ENCODE results near the gene RARB. TPM values are rescaled to one million over a fixed set of nuclear protein-coding genes. Genes with fewer than 3 reads are reported as not detected.
A peak's percentile ranks its signal among the peaks of the same experiment; 100 is the strongest.

The RARB gene
- polyA plus RNA-seq, 1 donor (not counting 4 experiments of a cell fraction or from before 2014, with no cell fraction given) = 0.03 TPM

DNA sequence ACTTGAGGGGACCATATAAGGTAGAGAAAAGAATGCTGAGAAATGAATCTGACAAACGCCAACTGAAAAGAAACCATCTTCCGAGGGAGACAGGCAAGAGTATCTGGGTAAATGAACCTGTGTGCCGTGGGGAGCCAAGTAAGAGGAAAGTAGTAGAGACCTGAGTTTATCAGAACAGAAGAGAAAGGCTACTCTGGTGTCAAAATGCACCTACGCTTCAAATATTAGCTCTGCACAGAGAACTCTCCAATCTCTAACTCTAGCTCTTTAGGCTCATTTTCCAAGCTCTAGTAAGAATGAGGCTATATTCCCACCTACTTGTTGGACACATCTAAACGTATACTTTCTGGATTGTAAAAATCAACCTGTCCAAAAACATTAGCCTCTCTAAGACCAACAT lies 183.1 kb downstream of the RARB start:
- Histone ChIP-seq H3K4me2 (ENCODE audit: control insufficient read depth, extremely low read depth, insufficient read depth, low read depth, low read length) (no peak overlapping the region), H3K9me3 (ENCODE audit: control insufficient read depth, low read depth, low read length) (no peaks in the 10 kb centered on the region), H3K9ac (ENCODE audit: control insufficient read depth, extremely low read depth, insufficient read depth, low read length) (no peak overlapping the region), H3K9me1 (ENCODE audit: control insufficient read depth, extremely low read depth, insufficient read depth, low read length) (no peaks in the 10 kb centered on the region), H3K4me1 (ENCODE audit: control insufficient read depth, extremely low read depth, insufficient read depth, low read length) (no peaks in the 10 kb centered on the region), H3K4me3 (ENCODE audit: control insufficient read depth in 2 of 3, extremely low read depth in 1 of 3, insufficient read depth in 2 of 3, low read depth in 1 of 3, low read length in 3 of 3) (no peak overlapping the region), H4K20me1 (ENCODE audit: control insufficient read depth, extremely low read depth, insufficient read depth, low read length) (no peaks in the 10 kb centered on the region), H3K79me2 (ENCODE audit: control insufficient read depth, insufficient read depth, low read length) (no peaks in the 10 kb centered on the region), H3K27ac (ENCODE audit: control insufficient read depth, insufficient read depth, low read length) (no peak overlapping the region), H2AFZ (ENCODE audit: control insufficient read depth, low read length) (no peak overlapping the region), H3K27me3 (ENCODE audit: control insufficient read depth, extremely low read depth, insufficient read depth, low read length) (no peaks in the 10 kb centered on the region), H3K36me3 (ENCODE audit: control insufficient read depth in 2 of 2, extremely low read depth in 1 of 2, insufficient read depth in 2 of 2, low read length in 2 of 2) (peaks cover 4 to 6% of the 10 kb centered on the region in 2 experiments)
- dilution Hi-C loops (cut with MboI; ENCODE audit: extremely low pct_ligation_motif_present, low sequenced_read_pairs) = no loop called here
- DNase-seq (ENCODE audit: low read depth, low spot score) (no peak), FAIRE-seq (no peak)
- TF ChIP-seq, protein P1, sequence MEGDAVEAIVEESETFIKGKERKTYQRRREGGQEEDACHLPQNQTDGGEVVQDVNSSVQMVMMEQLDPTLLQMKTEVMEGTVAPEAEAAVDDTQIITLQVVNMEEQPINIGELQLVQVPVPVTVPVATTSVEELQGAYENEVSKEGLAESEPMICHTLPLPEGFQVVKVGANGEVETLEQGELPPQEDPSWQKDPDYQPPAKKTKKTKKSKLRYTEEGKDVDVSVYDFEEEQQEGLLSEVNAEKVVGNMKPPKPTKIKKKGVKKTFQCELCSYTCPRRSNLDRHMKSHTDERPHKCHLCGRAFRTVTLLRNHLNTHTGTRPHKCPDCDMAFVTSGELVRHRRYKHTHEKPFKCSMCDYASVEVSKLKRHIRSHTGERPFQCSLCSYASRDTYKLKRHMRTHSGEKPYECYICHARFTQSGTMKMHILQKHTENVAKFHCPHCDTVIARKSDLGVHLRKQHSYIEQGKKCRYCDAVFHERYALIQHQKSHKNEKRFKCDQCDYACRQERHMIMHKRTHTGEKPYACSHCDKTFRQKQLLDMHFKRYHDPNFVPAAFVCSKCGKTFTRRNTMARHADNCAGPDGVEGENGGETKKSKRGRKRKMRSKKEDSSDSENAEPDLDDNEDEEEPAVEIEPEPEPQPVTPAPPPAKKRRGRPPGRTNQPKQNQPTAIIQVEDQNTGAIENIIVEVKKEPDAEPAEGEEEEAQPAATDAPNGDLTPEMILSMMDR (optimal IDR thresholded peaks at IDR 0.05 in 1 of 3, IDR thresholded peaks at IDR 0.05 in 1 of 3, conservative IDR thresholded peaks at IDR 0.05 in 1 of 3; ENCODE audit: extremely low read depth in 1 of 3, insufficient read depth in 2 of 3, low read length in 3 of 3) = no peak
- TF ChIP-seq EZH2 (IDR thresholded peaks at IDR 0.05; ENCODE audit: low read length) = no peak

DNA sequence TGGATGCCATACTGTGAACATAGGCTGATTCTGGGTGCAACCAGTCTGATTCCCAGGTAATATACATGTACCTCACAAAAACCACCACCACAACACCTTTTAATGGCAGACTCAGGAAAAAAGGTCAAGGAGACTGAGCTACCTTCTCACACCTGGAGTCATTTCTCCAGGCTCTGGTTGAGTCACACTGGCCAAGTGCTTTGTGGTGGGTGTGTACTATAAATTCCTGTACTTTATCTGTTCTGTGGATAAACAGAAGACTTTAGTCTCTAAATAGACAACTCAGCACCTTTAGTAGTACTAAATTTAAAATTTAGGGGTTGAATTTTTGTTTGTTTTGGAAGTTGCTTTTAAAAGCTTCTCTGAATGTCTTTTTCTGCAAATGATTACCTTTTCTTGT lies 190.0 kb downstream of the RARB start:
- peaks cover 5% of the 10 kb centered on the region for H3K4me1 ChIP-seq (ENCODE audit: control insufficient read depth, extremely low read depth, insufficient read depth, low read length)

More for the DNA sequence above, 190.0 kb downstream of the RARB start:
- TF ChIP-seq EZH2 (IDR thresholded peaks at IDR 0.05; ENCODE audit: low read length) = no peak
- TF ChIP-seq, protein P1 (optimal IDR thresholded peaks at IDR 0.05 in 1 of 3, IDR thresholded peaks at IDR 0.05 in 1 of 3, conservative IDR thresholded peaks at IDR 0.05 in 1 of 3; ENCODE audit: extremely low read depth in 1 of 3, insufficient read depth in 2 of 3, low read length in 3 of 3) = no peak
- Histone ChIP-seq H3K79me2 (ENCODE audit: control insufficient read depth, insufficient read depth, low read length) (no peaks in the 10 kb centered on the region), H4K20me1 (ENCODE audit: control insufficient read depth, extremely low read depth, insufficient read depth, low read length) (no peaks in the 10 kb centered on the region), H3K9me3 (ENCODE audit: control insufficient read depth, low read depth, low read length) (no peaks in the 10 kb centered on the region), H3K27me3 (ENCODE audit: control insufficient read depth, extremely low read depth, insufficient read depth, low read length) (no peaks in the 10 kb centered on the region), H3K4me2 (ENCODE audit: control insufficient read depth, extremely low read depth, insufficient read depth, low read depth, low read length) (no peak overlapping the region), H3K27ac (ENCODE audit: control insufficient read depth, insufficient read depth, low read length) (no peak overlapping the region), H3K9ac (ENCODE audit: control insufficient read depth, extremely low read depth, insufficient read depth, low read length) (no peak overlapping the region), H2AFZ (ENCODE audit: control insufficient read depth, low read length) (no peak overlapping the region), H3K9me1 (ENCODE audit: control insufficient read depth, extremely low read depth, insufficient read depth, low read length) (no peaks in the 10 kb centered on the region), H3K4me3 (ENCODE audit: control insufficient read depth in 2 of 3, extremely low read depth in 1 of 3, insufficient read depth in 2 of 3, low read depth in 1 of 3, low read length in 3 of 3) (no peak overlapping the region), H3K36me3 (ENCODE audit: control insufficient read depth in 2 of 2, extremely low read depth in 1 of 2, insufficient read depth in 2 of 2, low read length in 2 of 2) (peaks cover 0 to 4% of the 10 kb centered on the region in 2 experiments)
- dilution Hi-C loops (cut with MboI; ENCODE audit: extremely low pct_ligation_motif_present, low sequenced_read_pairs) = no loop called here
- FAIRE-seq (peak; percentile 20), DNase-seq (ENCODE audit: low read depth, low spot score) (no peak)
